ENCODE results near the gene FCHSD1.

DNA sequence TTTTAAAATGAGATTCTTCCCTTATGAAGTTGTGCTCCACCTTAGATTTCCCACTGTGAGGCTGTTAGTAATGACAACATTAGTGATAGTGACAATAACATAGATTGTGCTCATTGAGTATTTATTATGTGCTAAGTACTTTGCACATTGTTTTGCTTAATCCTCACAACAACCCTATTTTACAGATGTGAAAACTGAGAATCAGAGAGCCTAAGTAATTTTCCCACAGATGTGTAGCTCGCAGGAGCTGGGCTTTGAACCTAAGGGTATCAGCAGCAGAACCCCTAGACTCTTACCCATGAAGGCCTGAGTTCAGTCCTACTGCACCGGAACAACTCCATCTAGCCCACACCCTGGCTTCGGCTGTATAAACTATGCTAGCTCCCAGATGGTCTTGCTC is 46.4 kb upstream of the FCHSD1 start:
- no peak for TF ChIP-seq EGR1 (IDR thresholded peaks at IDR 0.05)
- TF ChIP-seq CEBPB (IDR thresholded peaks at IDR 0.05) = no peak

Measured in Ishikawa (cell line).